ENCODE results near the gene PDE8A.

DNA sequence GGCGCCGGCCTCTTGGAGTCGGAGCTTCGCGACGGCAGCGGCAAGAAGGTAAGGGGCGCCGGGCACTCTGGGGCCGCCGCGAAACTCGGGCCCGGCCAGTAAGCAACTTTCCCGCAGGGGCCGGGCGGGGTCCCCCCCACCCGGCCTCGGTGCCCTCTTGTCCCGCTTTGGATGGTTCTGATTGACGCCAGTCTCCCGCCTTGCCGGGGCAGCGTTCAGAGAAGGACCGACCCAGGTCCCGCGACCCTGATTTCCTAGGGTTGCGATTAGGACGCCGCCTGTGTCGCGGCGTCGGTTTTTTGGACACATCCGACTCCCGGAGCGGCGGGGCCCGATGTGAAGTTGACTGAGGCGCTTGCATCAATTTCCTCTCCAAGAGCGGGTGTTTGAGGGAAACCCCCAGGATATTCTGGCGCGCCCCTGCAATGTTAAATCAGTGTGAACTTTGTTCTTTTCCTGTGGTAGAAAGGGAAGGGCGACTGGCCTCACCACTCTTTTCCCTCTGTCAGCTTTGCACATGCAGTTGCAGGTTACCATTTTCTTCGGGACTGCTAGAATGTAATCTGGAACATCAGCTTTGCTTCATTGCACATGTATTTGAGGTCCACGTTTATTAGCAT lies 755 bp downstream of the PDE8A start:
- no peak for TF ChIP-seq EZH2 (IDR thresholded peaks at IDR 0.05; ENCODE audit: borderline replicate concordance, insufficient read depth, low read depth, low read length, poor library complexity, severe bottlenecking)
- TF ChIP-seq, protein P1, sequence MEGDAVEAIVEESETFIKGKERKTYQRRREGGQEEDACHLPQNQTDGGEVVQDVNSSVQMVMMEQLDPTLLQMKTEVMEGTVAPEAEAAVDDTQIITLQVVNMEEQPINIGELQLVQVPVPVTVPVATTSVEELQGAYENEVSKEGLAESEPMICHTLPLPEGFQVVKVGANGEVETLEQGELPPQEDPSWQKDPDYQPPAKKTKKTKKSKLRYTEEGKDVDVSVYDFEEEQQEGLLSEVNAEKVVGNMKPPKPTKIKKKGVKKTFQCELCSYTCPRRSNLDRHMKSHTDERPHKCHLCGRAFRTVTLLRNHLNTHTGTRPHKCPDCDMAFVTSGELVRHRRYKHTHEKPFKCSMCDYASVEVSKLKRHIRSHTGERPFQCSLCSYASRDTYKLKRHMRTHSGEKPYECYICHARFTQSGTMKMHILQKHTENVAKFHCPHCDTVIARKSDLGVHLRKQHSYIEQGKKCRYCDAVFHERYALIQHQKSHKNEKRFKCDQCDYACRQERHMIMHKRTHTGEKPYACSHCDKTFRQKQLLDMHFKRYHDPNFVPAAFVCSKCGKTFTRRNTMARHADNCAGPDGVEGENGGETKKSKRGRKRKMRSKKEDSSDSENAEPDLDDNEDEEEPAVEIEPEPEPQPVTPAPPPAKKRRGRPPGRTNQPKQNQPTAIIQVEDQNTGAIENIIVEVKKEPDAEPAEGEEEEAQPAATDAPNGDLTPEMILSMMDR (IDR thresholded peaks at IDR 0.05) = no peak

Data from B cell (primary cell).